ENCODE data around the gene GABRG3. TPM values are rescaled to one million over a fixed set of nuclear protein-coding genes. Genes with fewer than 3 reads are reported as not detected.

The GABRG3 gene
- total RNA-seq, 4 donors from 2014 or later, result not detected

DNA sequence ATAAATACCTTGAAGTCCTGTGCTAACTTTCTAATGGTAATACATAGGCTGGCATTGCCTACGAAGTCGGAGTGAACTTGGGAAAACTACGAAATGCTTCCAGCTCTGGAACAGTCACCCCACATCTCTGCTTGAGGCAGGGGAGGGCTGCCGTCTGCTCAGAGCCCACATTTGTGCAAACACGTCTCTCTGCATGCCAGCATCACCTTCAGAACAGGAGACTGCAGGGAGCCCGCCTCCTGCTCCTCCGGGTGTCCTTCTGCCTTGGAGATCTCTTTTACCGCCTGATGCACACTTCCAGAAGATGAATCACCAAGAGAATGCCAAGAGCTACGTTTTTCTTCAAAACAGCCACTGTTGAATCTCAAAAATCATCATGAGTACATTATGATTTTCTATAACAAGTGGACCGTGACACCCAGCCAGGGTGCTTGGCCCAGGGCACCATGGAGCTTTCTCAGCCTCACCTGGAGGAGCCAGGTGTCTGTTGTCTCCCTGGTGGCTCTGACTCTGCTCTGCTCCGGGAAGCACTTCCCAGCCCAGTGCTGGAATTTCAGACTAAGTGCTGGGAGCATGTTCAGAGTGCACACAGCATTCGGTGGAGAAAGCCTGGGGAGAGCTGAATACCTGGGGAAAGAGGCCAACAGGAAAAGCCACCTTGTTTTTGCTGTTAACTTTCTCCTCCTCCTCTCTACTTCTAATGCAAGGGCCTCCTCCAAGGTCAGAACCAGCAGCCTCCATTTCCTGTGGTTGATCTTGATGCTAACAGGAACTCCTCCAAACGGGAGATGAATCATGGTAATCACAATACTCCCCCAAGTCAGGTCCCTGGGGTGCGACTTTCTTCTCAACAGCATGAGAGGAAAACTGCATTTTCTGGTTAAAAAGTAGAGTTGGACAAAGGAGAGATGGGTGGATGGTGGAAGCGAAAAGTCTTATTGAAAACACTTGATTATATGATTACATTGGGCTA, 467.7 kb downstream of the GABRG3 start:
- Histone ChIP-seq H3K36me3 (no peaks in the 10 kb centered on the region), H3K4me1 (no peaks in the 10 kb centered on the region), H3K4me3 (no peak overlapping the region), H3K9me3 (no peaks in the 10 kb centered on the region), H3K27ac (replicated peaks in 1 of 4) (no peak overlapping the region), H3K27me3 (no peaks in the 10 kb centered on the region)
- TF ChIP-seq POLR2AphosphoS5 (IDR thresholded peaks at IDR 0.05) (no peak), POLR2A (IDR thresholded peaks at IDR 0.05; ENCODE audit: low read depth) (no peak), EP300 (IDR thresholded peaks at IDR 0.05) (no peak)
- TF ChIP-seq, protein P1, sequence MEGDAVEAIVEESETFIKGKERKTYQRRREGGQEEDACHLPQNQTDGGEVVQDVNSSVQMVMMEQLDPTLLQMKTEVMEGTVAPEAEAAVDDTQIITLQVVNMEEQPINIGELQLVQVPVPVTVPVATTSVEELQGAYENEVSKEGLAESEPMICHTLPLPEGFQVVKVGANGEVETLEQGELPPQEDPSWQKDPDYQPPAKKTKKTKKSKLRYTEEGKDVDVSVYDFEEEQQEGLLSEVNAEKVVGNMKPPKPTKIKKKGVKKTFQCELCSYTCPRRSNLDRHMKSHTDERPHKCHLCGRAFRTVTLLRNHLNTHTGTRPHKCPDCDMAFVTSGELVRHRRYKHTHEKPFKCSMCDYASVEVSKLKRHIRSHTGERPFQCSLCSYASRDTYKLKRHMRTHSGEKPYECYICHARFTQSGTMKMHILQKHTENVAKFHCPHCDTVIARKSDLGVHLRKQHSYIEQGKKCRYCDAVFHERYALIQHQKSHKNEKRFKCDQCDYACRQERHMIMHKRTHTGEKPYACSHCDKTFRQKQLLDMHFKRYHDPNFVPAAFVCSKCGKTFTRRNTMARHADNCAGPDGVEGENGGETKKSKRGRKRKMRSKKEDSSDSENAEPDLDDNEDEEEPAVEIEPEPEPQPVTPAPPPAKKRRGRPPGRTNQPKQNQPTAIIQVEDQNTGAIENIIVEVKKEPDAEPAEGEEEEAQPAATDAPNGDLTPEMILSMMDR (IDR thresholded peaks at IDR 0.05), result no peak
- DNase-seq (ENCODE audit: extremely low spot score), result no peak
- 53% methylated on average over 13 of the region's 15 CpGs for WGBS
- intact Hi-C loops (cut with DNase I), result no loop called here

DNA sequence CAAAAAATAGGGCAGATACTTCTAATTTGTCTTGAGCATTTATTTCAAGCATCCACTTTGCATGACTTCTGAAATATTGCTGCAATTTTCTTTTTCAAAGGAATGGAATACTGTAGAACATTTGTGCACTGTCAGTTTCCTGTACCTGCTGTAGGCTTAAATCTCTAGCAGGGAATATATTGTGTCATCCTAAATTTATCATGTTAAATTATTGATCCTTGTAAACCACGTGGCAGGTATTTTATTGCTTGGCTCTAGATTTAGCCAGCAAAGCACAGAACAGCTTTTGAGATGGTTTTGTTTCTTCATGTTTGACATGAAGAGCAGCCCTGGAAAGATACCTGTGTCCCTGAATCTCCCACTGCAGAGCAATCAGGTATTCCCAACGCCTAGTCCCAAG, 470.1 kb downstream of the GABRG3 start:
- 63% methylated on average over 2 of the region's 2 CpGs for WGBS
- no peak for DNase-seq (ENCODE audit: extremely low spot score)
- no peaks in the 10 kb centered on the region for H3K9me3 ChIP-seq
- TF ChIP-seq POLR2A (IDR thresholded peaks at IDR 0.05; ENCODE audit: low read depth) (no peak), POLR2AphosphoS5 (IDR thresholded peaks at IDR 0.05) (no peak), EP300 (IDR thresholded peaks at IDR 0.05) (no peak)
- TF ChIP-seq, protein P1 (IDR thresholded peaks at IDR 0.05), result no peak
- no peaks in the 10 kb centered on the region for H3K4me1 ChIP-seq
- intact Hi-C loops (cut with DNase I), result no loop called here
- H3K27me3 ChIP-seq, result no peaks in the 10 kb centered on the region
- H3K36me3 ChIP-seq, result no peaks in the 10 kb centered on the region
- no peak overlapping the region for H3K4me3 ChIP-seq
- no peak overlapping the region for H3K27ac ChIP-seq (replicated peaks in 1 of 4)

DNA sequence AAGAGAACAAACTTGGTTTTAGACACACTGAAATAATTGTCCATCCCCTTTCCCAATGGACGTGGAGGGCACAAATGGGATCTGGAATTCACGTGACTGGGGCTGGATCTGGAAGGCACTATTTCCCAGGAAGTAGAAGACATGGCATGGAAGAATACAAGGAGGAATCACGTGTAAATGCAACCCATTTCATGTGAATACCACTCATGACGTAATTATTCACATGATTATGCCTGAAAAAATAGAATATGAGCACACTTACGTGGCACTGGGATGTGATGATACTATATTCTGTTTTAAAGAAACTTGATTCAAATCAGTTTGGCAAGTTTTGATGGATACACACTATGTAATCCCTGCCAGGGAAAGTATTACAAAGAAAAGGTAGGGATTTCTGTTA, 477.3 kb downstream of the GABRG3 start:
- no peak overlapping the region for H3K27ac ChIP-seq (replicated peaks in 1 of 4)
- H3K4me3 ChIP-seq, result no peak overlapping the region
- intact Hi-C loops (cut with DNase I), result no loop called here
- WGBS, result 90% methylated on average over 5 of the region's 5 CpGs
- H3K4me1 ChIP-seq, result peaks cover 0 to 11% (median 7%) of the 10 kb centered on the region in 4 donors
- H3K9me3 ChIP-seq, result no peaks in the 10 kb centered on the region
- no peaks in the 10 kb centered on the region for H3K36me3 ChIP-seq
- H3K27me3 ChIP-seq, result no peaks in the 10 kb centered on the region
- TF ChIP-seq POLR2AphosphoS5 (IDR thresholded peaks at IDR 0.05) (no peak), EP300 (IDR thresholded peaks at IDR 0.05) (no peak), POLR2A (IDR thresholded peaks at IDR 0.05; ENCODE audit: low read depth) (no peak)
- TF ChIP-seq, protein P1 (IDR thresholded peaks at IDR 0.05), result no peak
- peak; percentile 24 for DNase-seq (ENCODE audit: extremely low spot score)

DNA sequence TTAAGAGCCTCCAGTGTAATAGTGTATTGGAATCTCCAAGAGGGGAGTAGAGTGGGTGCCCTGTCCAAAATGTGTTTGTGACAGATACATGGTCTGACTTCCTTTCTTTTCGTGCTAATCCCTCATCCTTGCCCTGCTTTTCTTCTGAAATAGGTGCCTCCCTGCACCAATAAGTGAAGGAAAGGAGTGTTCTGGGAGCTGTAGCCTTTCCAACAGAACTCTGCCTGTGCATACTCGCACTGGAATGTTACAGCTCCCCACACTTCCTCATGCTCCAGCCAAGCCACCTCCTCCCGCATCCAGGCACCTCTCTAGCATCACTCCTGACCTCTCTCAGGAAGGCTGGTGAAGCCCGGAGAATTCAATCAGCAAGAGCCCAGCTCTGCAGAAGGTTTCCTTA, 478.0 kb downstream of the GABRG3 start:
- no peak for TF ChIP-seq POLR2AphosphoS5 (IDR thresholded peaks at IDR 0.05)
- TF ChIP-seq POLR2A (IDR thresholded peaks at IDR 0.05; ENCODE audit: low read depth), result no peak
- TF ChIP-seq EP300 (IDR thresholded peaks at IDR 0.05), result no peak
- TF ChIP-seq, protein P1 (IDR thresholded peaks at IDR 0.05), result no peak
- 16% methylated on average over 3 of the region's 4 CpGs for WGBS
- Histone ChIP-seq H3K4me1 (peaks cover 0 to 11% (median 7%) of the 10 kb centered on the region in 4 donors), H3K4me3 (no peak overlapping the region), H3K36me3 (no peaks in the 10 kb centered on the region), H3K27me3 (no peaks in the 10 kb centered on the region), H3K9me3 (no peaks in the 10 kb centered on the region), H3K27ac (replicated peaks in 1 of 4) (no peak overlapping the region)
- intact Hi-C loops (cut with DNase I), result no loop called here
- no peak for DNase-seq (ENCODE audit: extremely low spot score)
